ENCODE data around the gene GPC1. TPM values are rescaled to one million over a fixed set of nuclear protein-coding genes. Genes with fewer than 3 reads are reported as not detected.
"Not testable (repeated sequence)": the region's sequence is repeated elsewhere in the genome, so short reads cannot be mapped to it uniquely, and the experiment has no call there.

The GPC1 gene
- total RNA-seq, 1 experiment from 2014 or later = 32.0 TPM

DNA sequence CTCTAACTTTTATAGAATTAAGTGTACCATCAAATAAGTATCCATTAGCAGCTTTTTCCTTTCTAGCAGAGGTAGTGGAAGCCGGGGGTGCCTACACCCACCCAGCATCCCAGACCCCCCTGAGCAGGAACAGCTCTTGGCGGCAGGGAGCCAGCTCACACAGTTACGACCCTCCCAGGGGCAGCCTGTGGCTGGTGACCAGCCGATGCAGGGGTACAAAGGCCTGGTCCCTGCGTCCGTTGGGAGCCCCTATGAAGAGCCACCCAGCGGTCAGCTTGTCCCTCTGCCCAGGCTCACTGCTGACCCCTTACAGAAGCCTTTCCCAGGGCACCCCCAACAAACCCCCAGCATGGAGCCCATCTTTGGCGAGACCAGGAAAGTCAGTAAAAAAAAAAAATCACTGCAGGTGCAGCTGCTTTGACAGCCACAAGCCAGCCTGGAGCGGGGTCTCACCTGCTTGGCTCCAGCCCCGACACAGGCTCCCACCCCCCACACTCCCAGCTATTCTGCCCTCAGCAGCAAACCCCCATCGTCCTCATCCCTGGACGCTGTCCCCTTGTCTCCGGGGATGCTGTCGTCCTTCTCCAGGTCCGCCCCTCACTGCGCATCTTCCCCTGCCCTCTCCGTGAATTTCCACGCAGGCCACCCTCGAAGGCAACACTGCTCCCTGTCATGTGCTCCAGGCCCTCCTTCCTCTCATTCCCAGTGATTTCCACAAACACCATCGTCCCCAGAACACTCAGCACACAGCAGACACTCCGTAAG is 43.1 kb downstream of the GPC1 start:
- peak; percentile 30 for DNase-seq
- H3K4me3 ChIP-seq (ENCODE audit: insufficient read depth, low read depth, low read length) = no peak overlapping the region
- no peaks in the 10 kb centered on the region for H3K27me3 ChIP-seq (ENCODE audit: control insufficient read depth, insufficient read depth, low read length)
- H3K36me3 ChIP-seq (replicated peaks; ENCODE audit: control insufficient read depth, insufficient read depth, low read length) = no peaks in the 10 kb centered on the region

DNA sequence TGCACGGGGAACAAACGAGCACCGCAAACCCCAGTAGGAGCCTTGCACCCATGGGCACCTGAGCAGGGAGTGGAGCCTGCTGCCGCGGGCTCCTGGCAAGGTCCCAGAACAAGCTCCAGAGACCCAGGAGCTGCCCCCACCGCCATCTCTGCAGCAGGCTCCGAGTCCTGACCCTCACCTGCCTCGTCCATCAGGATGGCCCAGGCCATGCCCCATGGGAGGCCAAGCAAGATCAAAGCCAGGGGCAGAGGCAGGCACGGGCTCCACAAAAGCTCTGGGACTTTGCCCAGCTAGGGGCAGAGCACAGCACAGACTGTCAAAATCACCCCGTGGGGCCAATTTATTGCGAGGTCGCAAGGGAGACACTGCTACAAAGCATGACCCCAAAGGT is 43.6 kb downstream of the GPC1 start:
- no peaks in the 10 kb centered on the region for H3K27me3 ChIP-seq (ENCODE audit: control insufficient read depth, insufficient read depth, low read length)
- DNase-seq = peak; percentile 22
- H3K4me3 ChIP-seq (ENCODE audit: insufficient read depth, low read depth, low read length) = no peak overlapping the region
- H3K36me3 ChIP-seq (replicated peaks; ENCODE audit: control insufficient read depth, insufficient read depth, low read length) = no peaks in the 10 kb centered on the region

DNA sequence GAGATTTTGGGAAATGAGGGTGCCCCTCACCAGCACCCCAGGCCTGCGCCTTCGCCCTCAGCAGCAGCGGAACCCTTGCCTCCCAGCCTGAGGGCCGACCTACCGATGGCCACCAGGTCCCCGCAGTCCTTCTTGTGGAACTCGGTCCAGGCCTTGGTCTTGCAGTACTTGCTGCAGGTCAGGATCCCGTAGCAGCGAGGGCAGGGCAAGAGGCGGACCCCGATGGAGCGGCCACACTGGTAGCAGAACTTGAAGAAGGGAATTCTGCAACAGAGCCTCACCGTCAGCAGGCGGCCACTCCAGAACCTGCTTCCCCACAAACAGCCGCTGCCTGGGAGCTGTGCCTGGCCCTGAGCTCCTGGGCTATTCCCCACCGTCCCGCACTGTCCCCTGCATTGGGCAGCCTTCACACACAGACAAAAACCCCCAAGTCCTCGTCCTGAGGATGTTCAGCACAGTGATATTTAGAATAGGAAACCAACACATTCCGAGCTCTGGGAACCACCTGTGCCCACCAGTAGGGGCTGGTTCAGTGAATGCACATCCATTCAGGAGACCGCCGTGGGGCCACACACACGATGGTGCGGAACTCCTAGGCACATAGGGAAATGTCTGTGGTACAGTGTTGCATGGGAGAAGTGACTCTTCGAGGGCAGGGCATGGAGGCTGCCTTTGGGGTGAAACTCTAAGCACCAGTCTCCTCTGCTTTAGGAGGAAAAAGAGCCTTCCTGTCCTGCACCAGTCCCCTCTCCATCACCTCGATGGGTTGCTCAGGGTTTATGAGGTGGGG is 45.6 kb downstream of the GPC1 start:
- peak; percentile 34 for DNase-seq
- Histone ChIP-seq H3K27me3 (ENCODE audit: control insufficient read depth, insufficient read depth, low read length) (no peaks in the 10 kb centered on the region), H3K4me3 (ENCODE audit: insufficient read depth, low read depth, low read length) (no peak overlapping the region), H3K36me3 (replicated peaks; ENCODE audit: control insufficient read depth, insufficient read depth, low read length) (no peaks in the 10 kb centered on the region)

DNA sequence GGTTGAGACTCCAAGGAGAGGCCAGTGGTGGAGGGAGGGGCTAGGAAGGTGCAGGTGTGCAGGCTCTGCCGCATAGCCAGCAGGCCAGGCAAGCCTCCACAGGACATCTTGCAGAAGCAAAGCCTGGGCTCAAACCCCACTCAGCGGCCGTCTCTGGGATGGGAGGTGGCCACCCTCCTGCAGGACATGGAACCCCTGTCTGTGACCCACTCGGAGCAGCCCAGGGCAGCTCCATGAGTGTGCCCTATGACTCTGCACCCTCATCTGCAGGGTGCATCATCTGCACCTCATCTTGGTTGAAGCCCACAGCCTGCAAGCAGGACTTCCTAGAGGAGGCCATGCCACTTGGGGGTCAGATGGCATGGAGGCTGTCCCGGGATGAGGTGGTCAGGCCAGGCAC is 46.3 kb downstream of the GPC1 start:
- DNase-seq = peak; percentile 18
- Histone ChIP-seq H3K27me3 (ENCODE audit: control insufficient read depth, insufficient read depth, low read length) (no peaks in the 10 kb centered on the region), H3K4me3 (ENCODE audit: insufficient read depth, low read depth, low read length) (no peak overlapping the region), H3K36me3 (replicated peaks; ENCODE audit: control insufficient read depth, insufficient read depth, low read length) (no peaks in the 10 kb centered on the region)

DNA sequence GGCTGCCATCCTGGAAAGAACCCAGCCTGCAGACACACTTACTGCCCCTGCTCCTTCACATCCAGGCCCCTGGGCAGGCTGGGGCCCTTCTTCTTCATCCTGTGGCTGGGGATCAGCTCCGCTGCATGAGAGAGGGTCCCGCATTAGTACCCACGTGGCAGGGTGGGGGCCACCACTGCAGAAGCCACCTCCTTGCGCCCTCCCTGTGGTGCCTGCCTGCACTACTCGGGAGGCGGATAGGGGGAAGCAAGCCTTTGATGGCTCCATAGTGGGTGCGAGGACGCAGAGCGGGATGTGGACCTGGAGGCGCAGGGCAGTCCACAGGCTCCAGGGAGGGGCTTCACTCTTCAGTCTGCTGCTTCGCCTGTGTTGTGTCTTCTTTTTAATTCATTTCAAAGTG is 46.7 kb downstream of the GPC1 start:
- Histone ChIP-seq H3K27me3 (ENCODE audit: control insufficient read depth, insufficient read depth, low read length) (no peaks in the 10 kb centered on the region), H3K36me3 (replicated peaks; ENCODE audit: control insufficient read depth, insufficient read depth, low read length) (no peaks in the 10 kb centered on the region), H3K4me3 (ENCODE audit: insufficient read depth, low read depth, low read length) (no peak overlapping the region)
- DNase-seq = peak; percentile 36

DNA sequence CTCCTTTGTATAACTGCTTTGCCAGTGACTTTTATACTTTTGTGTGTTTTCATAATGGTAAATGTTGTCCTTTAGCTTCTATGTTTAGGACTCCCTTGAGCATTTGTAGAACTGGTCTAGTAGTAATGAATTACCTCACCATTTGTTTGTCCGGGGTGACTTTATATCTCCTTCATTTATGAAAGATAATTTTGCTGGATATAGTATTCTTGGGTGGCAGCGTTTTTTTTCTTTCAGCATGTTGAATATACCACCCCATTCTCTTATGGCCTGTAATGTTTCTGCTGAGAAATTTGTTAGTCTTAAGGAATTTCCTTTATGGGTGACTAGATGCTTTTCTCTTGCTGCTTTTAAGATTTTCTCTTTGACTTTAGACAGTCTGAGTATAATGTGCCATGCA is 56.0 kb downstream of the GPC1 start:
- Histone ChIP-seq H3K27me3 (ENCODE audit: control insufficient read depth, insufficient read depth, low read length) (no peaks in the 10 kb centered on the region), H3K36me3 (replicated peaks; ENCODE audit: control insufficient read depth, insufficient read depth, low read length) (no peaks in the 10 kb centered on the region), H3K4me3 (ENCODE audit: insufficient read depth, low read depth, low read length) (no peak overlapping the region)
- no peak for DNase-seq

DNA sequence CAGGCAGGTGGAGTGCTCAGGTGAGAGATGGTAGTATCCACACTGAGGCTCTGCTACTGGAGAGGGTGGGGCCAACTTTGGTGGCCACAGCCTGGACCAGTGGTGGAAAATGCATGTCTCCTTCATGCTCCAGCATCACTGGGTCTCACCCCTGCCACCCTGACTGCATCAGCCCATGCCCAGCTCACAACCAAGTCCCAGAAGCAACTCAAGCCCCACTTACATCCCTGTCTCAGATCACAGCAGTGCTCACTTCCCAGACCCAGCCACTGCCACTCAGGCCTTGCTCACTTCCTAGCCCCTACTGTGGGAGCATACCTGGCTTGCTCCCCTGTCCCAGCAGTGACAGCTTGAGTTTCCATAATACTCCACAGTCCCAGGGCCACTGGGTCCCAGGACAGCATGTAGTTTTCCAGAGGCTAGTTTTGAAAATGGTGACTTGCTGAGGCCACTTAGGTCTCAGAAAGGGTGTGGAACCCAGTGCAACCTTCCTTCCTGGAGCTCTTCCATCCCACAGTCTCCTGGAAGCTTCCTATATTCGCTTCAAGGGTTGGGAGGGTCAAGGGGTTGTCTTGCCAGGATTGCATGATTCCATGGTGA is 58.8 kb downstream of the GPC1 start:
- Histone ChIP-seq H3K4me3 (ENCODE audit: insufficient read depth, low read depth, low read length) (no peak overlapping the region), H3K27me3 (ENCODE audit: control insufficient read depth, insufficient read depth, low read length) (no peaks in the 10 kb centered on the region), H3K36me3 (replicated peaks; ENCODE audit: control insufficient read depth, insufficient read depth, low read length) (no peaks in the 10 kb centered on the region)
- no peak for DNase-seq

DNA sequence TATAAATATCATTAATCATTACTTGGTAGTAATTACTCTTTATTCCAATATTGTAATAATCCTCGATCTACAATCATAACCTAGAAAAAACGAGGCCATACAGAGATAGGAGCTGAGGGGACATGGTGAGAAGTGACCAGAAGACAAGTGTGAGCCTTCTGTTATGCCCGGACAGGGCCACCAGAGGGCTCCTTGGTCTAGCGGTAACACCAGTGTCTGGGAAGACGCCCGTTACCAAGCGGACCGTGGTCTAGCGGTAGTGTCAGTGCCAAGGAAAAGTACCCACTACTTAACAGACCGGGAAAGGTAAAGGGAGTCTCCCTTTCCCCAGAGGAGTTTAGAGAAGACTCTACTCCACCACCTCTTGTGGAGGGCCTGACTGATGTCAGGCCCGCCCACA is 59.5 kb downstream of the GPC1 start:
- not testable (repeated sequence) for H3K27me3 ChIP-seq (ENCODE audit: control insufficient read depth, insufficient read depth, low read length); H3K36me3 ChIP-seq (replicated peaks; ENCODE audit: control insufficient read depth, insufficient read depth, low read length); H3K4me3 ChIP-seq (ENCODE audit: insufficient read depth, low read depth, low read length); DNase-seq

DNA sequence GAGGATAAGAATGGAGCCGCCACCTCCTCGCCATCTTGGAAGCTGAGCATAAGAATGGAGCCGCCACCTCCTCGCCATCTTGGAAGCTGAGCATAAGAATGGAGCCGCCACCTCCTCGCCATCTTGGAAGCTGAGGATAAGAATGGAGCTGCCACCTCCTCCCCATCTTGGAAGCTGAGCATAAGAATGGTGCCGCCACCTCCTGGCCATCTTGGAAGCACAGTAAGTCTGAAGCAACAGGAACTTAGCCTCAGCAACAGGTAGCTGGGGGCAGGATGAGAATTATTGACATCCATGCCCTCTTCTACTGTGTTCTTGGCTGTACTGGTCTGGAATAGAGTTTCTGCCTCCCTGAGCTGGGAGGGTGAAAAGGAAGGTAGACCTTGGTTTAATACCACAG is 61.6 kb downstream of the GPC1 start:
- peak; percentile 79 for DNase-seq
- not testable (repeated sequence) for H3K4me3 ChIP-seq (ENCODE audit: insufficient read depth, low read depth, low read length); H3K27me3 ChIP-seq (ENCODE audit: control insufficient read depth, insufficient read depth, low read length); H3K36me3 ChIP-seq (replicated peaks; ENCODE audit: control insufficient read depth, insufficient read depth, low read length)

DNA sequence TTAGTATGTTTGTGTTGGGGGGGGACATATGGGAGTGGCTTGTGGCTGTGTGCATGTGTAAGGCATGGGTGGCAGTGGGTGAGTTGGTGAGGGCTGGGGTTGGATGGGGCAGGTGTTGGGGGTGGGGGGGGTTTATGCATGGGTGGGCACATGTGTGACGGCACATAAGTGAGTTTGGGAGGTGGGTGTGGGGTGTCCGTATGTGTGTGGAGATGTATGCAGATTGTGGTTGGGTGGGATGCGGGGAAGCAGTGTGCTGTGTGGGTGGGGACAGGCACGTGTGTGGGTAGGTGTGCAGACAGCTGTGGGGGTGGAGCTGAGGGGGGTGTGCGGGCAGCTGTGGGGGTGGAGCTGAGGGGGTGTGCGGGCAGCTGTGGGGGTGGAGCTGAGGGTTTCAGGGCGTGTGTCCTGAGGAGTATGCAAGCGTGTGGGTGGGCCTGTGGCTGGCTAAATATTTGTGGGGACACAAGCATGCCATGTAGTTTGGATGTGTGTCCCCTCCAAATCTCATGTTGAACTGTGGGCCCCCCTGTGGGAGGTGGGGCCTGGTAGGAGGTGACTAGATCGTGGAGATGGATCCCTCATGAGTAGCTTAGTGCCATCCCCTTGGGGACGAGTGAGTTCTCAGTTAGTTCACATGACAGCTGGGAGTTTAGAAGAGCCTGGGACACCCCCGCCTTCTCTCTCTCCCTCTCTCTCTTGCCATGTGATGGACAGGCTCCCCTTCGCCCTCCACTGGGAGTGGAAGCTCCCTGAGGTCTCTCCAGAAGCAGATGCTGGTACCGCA is 62.9 kb downstream of the GPC1 start:
- H3K4me3 ChIP-seq (ENCODE audit: insufficient read depth, low read depth, low read length) = no peak overlapping the region
- no peak for DNase-seq
- H3K36me3 ChIP-seq (replicated peaks; ENCODE audit: control insufficient read depth, insufficient read depth, low read length) = no peaks in the 10 kb centered on the region
- no peaks in the 10 kb centered on the region for H3K27me3 ChIP-seq (ENCODE audit: control insufficient read depth, insufficient read depth, low read length)

DNA sequence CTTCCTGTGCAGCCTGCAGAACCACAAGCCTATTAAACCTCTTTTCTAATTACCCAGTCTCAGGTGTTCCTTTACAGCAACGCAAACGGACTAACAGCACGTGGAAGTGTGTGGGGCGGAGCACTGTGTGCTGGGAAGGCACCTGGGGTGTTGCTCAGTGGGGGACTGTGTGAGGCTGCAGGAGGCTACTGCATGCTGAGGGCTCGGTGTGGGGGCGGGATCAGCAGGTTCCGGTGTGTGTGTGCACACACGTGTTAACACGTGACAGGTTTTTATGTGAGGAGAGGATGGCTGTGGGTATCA is 63.4 kb downstream of the GPC1 start:
- Histone ChIP-seq H3K4me3 (ENCODE audit: insufficient read depth, low read depth, low read length) (no peak overlapping the region), H3K36me3 (replicated peaks; ENCODE audit: control insufficient read depth, insufficient read depth, low read length) (no peaks in the 10 kb centered on the region), H3K27me3 (ENCODE audit: control insufficient read depth, insufficient read depth, low read length) (no peaks in the 10 kb centered on the region)
- no peak for DNase-seq

DNA sequence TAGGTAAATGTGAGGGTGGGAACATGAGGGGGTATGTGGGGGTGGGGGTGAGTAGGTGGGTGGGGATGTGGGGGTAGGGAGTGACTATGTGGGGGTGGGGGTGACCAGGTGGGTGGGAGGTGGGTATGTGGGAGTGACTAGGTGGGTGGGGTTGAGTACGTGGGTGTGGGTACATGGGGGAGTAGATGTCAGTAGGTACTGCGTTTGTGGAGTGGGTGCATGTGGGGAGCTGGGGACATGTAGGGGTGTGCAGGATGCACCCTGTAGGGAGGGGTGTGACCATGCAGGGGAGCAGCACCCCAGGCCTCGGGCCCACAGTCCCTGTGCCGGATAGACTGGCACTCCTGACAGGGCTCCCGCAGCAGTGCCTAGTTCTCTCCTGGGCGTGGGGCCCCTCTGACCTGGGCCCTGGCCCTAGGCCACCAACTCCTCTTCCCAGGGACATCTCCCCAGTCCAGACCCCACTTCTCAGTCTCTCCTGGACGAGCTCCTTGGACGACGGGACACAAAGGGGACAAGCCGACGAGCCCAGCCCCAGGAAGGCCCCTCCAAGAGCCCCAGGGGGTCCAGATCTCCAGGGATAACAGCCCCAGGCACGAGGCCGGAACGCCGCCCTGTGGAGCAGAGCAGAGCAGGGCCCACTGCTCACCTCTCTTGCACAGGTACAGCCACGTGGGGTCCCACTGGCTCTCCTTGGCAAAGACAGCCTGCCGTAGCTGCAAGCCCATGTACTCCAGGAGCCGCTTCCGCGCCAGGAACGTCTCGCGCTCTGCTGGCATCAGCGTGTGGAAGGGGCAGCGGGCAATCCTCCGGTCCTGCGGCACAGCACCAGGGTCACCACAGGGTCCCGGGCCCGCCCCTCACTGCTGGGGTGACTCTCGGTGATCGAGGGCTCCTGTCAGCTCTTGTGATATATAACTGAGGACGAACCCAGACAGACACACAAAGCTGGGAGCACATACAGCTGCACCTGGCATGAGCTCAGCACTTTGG is 64.1 kb downstream of the GPC1 start:
- Histone ChIP-seq H3K4me3 (ENCODE audit: insufficient read depth, low read depth, low read length) (no peak overlapping the region), H3K27me3 (ENCODE audit: control insufficient read depth, insufficient read depth, low read length) (no peaks in the 10 kb centered on the region), H3K36me3 (replicated peaks; ENCODE audit: control insufficient read depth, insufficient read depth, low read length) (no peaks in the 10 kb centered on the region)
- DNase-seq = peak; percentile 41

DNA sequence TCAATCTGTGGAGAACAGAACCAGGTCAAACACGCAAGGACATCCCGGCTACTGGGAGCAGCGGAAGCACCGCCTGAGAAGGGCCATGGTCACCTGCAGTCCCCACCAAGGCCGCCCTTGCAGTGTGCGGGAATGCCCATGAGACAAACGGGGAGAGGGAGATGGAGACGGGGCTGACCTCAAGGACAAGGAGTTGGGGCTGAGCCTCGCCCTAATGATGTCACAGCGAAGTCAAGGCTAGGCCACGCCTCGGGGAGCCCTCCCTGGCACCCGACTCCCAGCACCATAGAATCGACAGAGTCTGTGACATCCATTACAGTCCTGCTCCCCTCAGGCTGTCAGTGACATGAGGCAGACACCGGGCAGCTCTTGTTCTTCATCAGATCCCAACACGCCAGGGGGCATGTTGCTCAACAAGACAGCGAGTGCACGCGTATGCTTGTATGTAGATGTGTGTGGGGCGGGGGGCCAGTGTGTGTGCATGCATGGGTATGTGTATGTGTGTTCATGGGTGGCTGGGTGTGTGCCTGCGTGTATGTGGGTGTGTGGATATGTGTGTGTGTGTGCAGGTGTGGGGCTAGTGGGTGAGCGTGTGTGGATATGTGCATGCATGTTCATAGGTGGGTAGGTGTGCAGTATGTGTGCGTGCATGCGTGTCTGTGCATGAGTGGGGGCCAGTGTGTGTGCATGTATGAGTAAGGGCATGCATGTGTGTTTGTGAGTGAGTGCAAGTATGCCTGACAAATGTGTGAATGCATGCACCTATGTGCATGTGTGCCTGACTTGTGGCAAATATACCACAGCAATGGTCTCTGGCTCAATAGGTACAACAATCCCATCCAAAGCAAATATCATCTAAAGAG is 65.3 kb downstream of the GPC1 start:
- DNase-seq = no peak
- Histone ChIP-seq H3K27me3 (ENCODE audit: control insufficient read depth, insufficient read depth, low read length) (no peaks in the 10 kb centered on the region), H3K4me3 (ENCODE audit: insufficient read depth, low read depth, low read length) (no peak overlapping the region), H3K36me3 (replicated peaks; ENCODE audit: control insufficient read depth, insufficient read depth, low read length) (no peaks in the 10 kb centered on the region)

All from H7 (cell line).